Body of pancreas (tissue), 4 donors: ENCODE data around the gene BLM. TPM values are rescaled to one million over a fixed set of nuclear protein-coding genes. Genes with fewer than 3 reads are reported as not detected.

ENCODE experiments used
- ATAC-seq: fragments of 150-250 bp; one replicate; pipeline ENCODE4 v1.9.1; 2016
- DNase-seq, 4 donors: peaks; one replicate each; pipeline ENCODE4 v3.0.0-alpha.2; 2019
- H3K27ac ChIP-seq, 4 donors: fragments of 200-600 bp; sonication (generic); 1 replicate in 3 of 4; 2 replicates in 1 of 4; pipeline versions ENCODE4 v1.5.1 to v1.6.1; 2016 to 2019; ENCODE audit warnings: mild to moderate bottlenecking in 1 of 4, mixed read lengths in 1 of 4, moderate library complexity in 1 of 4
- H3K27me3 ChIP-seq, 2 donors: fragments of 200-600 bp; sonication (generic); one replicate each; pipeline ENCODE4 v1.6.0; 2016; ENCODE audit warnings: mild to moderate bottlenecking in 1 of 2
- H3K36me3 ChIP-seq, 2 donors: fragments of 200-600 bp; sonication (generic); replicated peaks in 1 of 2; 2 replicates each; pipeline ENCODE4 v1.5.1; 2016; ENCODE audit warnings: low read depth in 2 of 2; ENCODE audit not compliant: insufficient read depth in 1 of 2
- H3K4me1 ChIP-seq: fragments of 200-600 bp; sonication (generic); one replicate; pipeline ENCODE4 v1.6.0; 2016
- H3K4me3 ChIP-seq, 2 donors: fragments of 200-600 bp; sonication (generic); 1 replicate in 1 of 2; 2 replicates in 1 of 2; pipeline ENCODE4 v1.5.1; 2016 to 2019
- H3K9me3 ChIP-seq, 3 donors: fragments of 200-600 bp; sonication (generic); 1 replicate in 2 of 3; 2 replicates in 1 of 3; pipeline ENCODE4 v1.5.1; 2016
- POLR2A ChIP-seq, 3 donors: fragments of 450-650 bp; IDR thresholded peaks; one replicate each; pipeline ENCODE4 v1.6.1; 2016; ENCODE audit warnings: antibody characterized with exemption in 3 of 3, mild to moderate bottlenecking in 2 of 3
- WGBS, 2 donors: methylation state at CpG; one replicate each; pipeline ENCODE4 v1.1.5; 2017; 5-methylcytosine and 5-hydroxymethylcytosine counted together
- intact Hi-C: fragments of 100-400 bp; cut with DNase I; formaldehyde crosslinking; loops from one replicate; pipeline ENCODE4 v1.15.1; 2023
- total RNA-seq, 2 donors: library from RNA; depleted of rRNA; stranded (reverse); fragments of >200 nt; gene quantifications; one replicate each; pipeline ENCODE4 v1.1.0, GENCODE V29; 2016
- TF ChIP-seq, protein P1 (sequence below), 7 experiments: fragments of 450-650 bp in 4 of 7; fragments of 200-600 bp in 3 of 7; sonication (generic) in 3 of 7; IDR thresholded peaks; one replicate each; pipeline ENCODE4 v1.5.1; 2016 to 2019; ENCODE audit warnings: antibody characterized with exemption in 7 of 7

BLM gene
- total RNA-seq, 2 donors from 2014 or later, result 0.26 to 1.3 TPM

DNA sequence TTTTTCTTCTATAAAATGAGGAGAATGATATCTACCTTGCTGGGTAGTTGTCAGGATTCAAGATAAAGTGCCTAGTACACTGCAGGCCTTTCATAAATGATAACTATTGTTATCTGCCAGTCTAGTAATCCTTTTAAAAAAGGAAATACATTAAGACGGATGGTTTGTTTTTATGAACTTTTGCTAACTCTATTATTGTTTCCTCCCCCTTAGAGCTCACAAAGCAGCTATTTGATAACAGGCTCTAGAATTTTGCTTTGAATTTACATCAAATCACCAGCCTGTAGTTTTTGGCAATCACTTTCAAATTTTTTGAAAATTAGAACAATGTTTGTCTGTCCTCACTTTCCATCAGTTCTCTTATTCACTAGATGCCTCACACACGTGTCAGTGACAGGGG, 39.8 kb downstream of the BLM start:
- intact Hi-C loops, result no loop called here
- WGBS, 2 donors, result 48 to 69% methylated on average over 2 of the region's 2 CpGs
- no peak for ATAC-seq
- no peak overlapping the region for H3K4me3 ChIP-seq
- H3K36me3 ChIP-seq, result no peaks in the 10 kb centered on the region
- no peaks in the 10 kb centered on the region for H3K4me1 ChIP-seq
- DNase-seq, result no peak
- TF ChIP-seq, protein P1, sequence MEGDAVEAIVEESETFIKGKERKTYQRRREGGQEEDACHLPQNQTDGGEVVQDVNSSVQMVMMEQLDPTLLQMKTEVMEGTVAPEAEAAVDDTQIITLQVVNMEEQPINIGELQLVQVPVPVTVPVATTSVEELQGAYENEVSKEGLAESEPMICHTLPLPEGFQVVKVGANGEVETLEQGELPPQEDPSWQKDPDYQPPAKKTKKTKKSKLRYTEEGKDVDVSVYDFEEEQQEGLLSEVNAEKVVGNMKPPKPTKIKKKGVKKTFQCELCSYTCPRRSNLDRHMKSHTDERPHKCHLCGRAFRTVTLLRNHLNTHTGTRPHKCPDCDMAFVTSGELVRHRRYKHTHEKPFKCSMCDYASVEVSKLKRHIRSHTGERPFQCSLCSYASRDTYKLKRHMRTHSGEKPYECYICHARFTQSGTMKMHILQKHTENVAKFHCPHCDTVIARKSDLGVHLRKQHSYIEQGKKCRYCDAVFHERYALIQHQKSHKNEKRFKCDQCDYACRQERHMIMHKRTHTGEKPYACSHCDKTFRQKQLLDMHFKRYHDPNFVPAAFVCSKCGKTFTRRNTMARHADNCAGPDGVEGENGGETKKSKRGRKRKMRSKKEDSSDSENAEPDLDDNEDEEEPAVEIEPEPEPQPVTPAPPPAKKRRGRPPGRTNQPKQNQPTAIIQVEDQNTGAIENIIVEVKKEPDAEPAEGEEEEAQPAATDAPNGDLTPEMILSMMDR (IDR thresholded peaks at IDR 0.05), result no peak
- no peak for TF ChIP-seq POLR2A (IDR thresholded peaks at IDR 0.05)
- no peaks in the 10 kb centered on the region for H3K27me3 ChIP-seq
- H3K9me3 ChIP-seq, result no peaks in the 10 kb centered on the region
- H3K27ac ChIP-seq, result no peak overlapping the region

DNA sequence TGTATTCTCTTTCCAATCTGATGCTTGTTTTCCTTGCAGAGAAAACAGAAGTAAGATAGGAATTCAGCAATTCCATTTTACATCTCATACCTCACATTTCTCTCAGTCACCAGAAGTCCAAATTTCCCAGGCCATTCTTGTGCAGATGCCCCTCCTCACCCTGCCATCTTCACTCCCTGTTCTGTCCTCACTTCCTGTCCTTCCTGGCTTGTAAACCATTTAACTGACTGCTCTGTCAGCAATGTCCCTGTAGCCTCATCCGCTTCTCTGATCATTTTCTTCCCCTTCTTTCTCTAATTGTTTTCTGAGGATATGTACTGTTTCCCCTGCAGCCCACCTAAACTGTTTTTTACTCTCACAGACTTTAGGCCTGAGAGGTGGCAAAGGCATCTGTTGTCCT, 40.3 kb downstream of the BLM start:
- H3K27me3 ChIP-seq, result no peaks in the 10 kb centered on the region
- H3K27ac ChIP-seq, result peak overlapping the region in 1 of 4 donors; percentile 12
- no peaks in the 10 kb centered on the region for H3K36me3 ChIP-seq
- no peaks in the 10 kb centered on the region for H3K9me3 ChIP-seq
- intact Hi-C loops, result no loop called here
- ATAC-seq, result no peak
- H3K4me1 ChIP-seq, result no peaks in the 10 kb centered on the region
- peak in 1 of 3 donors; percentile 9 for TF ChIP-seq POLR2A (IDR thresholded peaks at IDR 0.05)
- TF ChIP-seq, protein P1 (IDR thresholded peaks at IDR 0.05), result no peak
- WGBS, 2 donors, result 92 to 100% methylated on average over 1 of the region's 1 CpG
- H3K4me3 ChIP-seq, result no peak overlapping the region
- no peak for DNase-seq

DNA sequence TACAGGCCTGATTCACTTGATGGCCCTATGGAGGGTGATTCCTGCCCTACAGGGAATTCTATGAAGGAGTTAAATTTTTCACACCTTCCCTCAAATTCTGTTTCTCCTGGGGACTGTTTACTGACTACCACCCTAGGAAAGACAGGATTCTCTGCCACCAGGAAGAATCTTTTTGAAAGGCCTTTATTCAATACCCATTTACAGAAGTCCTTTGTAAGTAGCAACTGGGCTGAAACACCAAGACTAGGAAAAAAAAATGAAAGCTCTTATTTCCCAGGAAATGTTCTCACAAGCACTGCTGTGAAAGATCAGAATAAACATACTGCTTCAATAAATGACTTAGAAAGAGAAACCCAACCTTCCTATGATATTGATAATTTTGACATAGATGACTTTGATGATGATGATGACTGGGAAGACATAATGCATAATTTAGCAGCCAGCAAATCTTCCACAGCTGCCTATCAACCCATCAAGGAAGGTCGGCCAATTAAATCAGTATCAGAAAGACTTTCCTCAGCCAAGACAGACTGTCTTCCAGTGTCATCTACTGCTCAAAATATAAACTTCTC, 43.6 kb downstream of the BLM start:
- H3K27me3 ChIP-seq, result no peaks in the 10 kb centered on the region
- H3K27ac ChIP-seq, result no peak overlapping the region
- ATAC-seq (no peak), DNase-seq (no peak)
- WGBS, 2 donors, result 82 to 95% methylated on average over 1 of the region's 1 CpG
- TF ChIP-seq POLR2A (IDR thresholded peaks at IDR 0.05), result no peak
- TF ChIP-seq, protein P1 (IDR thresholded peaks at IDR 0.05), result no peak
- H3K4me1 ChIP-seq, result no peaks in the 10 kb centered on the region
- H3K4me3 ChIP-seq, result no peak overlapping the region
- H3K36me3 ChIP-seq, result no peaks in the 10 kb centered on the region
- intact Hi-C loops, result no loop called here
- H3K9me3 ChIP-seq, result no peaks in the 10 kb centered on the region

GRCh38 chr15:90761629-90762028, 44.5 kb downstream of the BLM start:
- no peak for TF ChIP-seq POLR2A (IDR thresholded peaks at IDR 0.05)
- TF ChIP-seq, protein P1 (IDR thresholded peaks at IDR 0.05), result no peak
- peak overlapping the region in 1 of 4 donors; percentile 46 for H3K27ac ChIP-seq
- no peaks in the 10 kb centered on the region for H3K27me3 ChIP-seq
- DNase-seq, result no peak
- no peaks in the 10 kb centered on the region for H3K9me3 ChIP-seq
- H3K4me3 ChIP-seq, result no peak overlapping the region
- 90 to 91% methylated on average over 3 of the region's 3 CpGs for WGBS, 2 donors
- intact Hi-C loops, result no loop called here
- ATAC-seq, result no peak
- H3K36me3 ChIP-seq, result no peaks in the 10 kb centered on the region
- H3K4me1 ChIP-seq, result no peaks in the 10 kb centered on the region

GRCh38 chr15:90762109-90762508, 45.0 kb downstream of the BLM start:
- H3K4me3 ChIP-seq, result no peak overlapping the region
- DNase-seq (peak in 3 of 4 donors; percentile 17 to 77 (median 23)), ATAC-seq (peak; percentile 9)
- H3K9me3 ChIP-seq, result no peaks in the 10 kb centered on the region
- 78 to 91% methylated on average over 6 of the region's 6 CpGs for whole genome bisulfite sequencing, 2 donors
- peak overlapping the region in 1 of 4 donors; percentile 46 for H3K27ac ChIP-seq
- no peak for TF ChIP-seq POLR2A (IDR thresholded peaks at IDR 0.05)
- TF ChIP-seq, protein P1 (IDR thresholded peaks at IDR 0.05), result no peak
- H3K4me1 ChIP-seq, result no peaks in the 10 kb centered on the region
- intact Hi-C loops, result no loop called here
- no peaks in the 10 kb centered on the region for H3K36me3 ChIP-seq
- no peaks in the 10 kb centered on the region for H3K27me3 ChIP-seq
